Liver (tissue), 3 donors: ENCODE measurements around the gene CIC.

Source experiments
- RAD21 ChIP-seq, 2 donors: IDR thresholded peaks; 2 replicates each; pipeline ENCODE4 v1.6.1; 2016; ENCODE audit warnings: antibody characterized with exemption in 2 of 2, mild to moderate bottlenecking in 2 of 2
- TF ChIP-seq, protein P1 (sequence below): fragments of 150-350 bp; IDR thresholded peaks from 2 replicates; pipeline ENCODE4 v1.5.1; 2017; ENCODE audit warnings: improper control_type of control experiment, low read depth, low read length; ENCODE audit not compliant: missing input control
- TF ChIP-seq, protein P2 (sequence below): IDR thresholded peaks from 2 replicates; pipeline ENCODE4 v1.6.1; 2016; ENCODE audit warnings: antibody characterized with exemption
- TF ChIP-seq, protein P3 (sequence below): IDR thresholded peaks from 2 replicates; pipeline ENCODE4 v1.6.1; 2016; ENCODE audit warnings: antibody characterized with exemption, mild to moderate bottlenecking
- TF ChIP-seq, protein P4 (sequence below): IDR thresholded peaks from 2 replicates; pipeline ENCODE4 v1.6.1; 2016; ENCODE audit warnings: antibody characterized with exemption
- donor health status: healthy.
- donor health status: healthy.

DNA sequence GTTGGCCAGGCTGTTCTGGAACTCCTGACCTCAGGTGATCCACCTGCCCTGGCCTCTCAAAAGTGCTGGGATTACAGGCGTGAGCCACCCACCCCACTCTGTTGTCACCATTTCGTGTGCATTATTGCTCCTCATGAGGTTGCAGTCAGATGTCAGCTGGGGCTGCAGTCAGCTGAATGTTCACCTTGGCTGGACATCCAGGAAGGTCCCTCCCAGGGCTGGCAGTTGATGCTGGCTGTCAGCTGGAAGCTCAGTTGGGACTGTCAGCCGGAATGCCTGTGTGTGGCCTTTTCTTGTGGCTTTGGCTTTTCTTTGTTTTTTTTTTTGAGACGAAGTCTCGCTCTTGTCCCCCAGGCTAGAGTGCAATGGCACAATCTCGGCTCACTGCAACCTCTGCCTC, 63.0 kb downstream of the CIC start:
- TF ChIP-seq, protein P1, sequence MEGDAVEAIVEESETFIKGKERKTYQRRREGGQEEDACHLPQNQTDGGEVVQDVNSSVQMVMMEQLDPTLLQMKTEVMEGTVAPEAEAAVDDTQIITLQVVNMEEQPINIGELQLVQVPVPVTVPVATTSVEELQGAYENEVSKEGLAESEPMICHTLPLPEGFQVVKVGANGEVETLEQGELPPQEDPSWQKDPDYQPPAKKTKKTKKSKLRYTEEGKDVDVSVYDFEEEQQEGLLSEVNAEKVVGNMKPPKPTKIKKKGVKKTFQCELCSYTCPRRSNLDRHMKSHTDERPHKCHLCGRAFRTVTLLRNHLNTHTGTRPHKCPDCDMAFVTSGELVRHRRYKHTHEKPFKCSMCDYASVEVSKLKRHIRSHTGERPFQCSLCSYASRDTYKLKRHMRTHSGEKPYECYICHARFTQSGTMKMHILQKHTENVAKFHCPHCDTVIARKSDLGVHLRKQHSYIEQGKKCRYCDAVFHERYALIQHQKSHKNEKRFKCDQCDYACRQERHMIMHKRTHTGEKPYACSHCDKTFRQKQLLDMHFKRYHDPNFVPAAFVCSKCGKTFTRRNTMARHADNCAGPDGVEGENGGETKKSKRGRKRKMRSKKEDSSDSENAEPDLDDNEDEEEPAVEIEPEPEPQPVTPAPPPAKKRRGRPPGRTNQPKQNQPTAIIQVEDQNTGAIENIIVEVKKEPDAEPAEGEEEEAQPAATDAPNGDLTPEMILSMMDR, result no peak
- TF ChIP-seq, protein P2, sequence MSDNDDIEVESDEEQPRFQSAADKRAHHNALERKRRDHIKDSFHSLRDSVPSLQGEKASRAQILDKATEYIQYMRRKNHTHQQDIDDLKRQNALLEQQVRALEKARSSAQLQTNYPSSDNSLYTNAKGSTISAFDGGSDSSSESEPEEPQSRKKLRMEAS, result no peak
- TF ChIP-seq, protein P3, sequence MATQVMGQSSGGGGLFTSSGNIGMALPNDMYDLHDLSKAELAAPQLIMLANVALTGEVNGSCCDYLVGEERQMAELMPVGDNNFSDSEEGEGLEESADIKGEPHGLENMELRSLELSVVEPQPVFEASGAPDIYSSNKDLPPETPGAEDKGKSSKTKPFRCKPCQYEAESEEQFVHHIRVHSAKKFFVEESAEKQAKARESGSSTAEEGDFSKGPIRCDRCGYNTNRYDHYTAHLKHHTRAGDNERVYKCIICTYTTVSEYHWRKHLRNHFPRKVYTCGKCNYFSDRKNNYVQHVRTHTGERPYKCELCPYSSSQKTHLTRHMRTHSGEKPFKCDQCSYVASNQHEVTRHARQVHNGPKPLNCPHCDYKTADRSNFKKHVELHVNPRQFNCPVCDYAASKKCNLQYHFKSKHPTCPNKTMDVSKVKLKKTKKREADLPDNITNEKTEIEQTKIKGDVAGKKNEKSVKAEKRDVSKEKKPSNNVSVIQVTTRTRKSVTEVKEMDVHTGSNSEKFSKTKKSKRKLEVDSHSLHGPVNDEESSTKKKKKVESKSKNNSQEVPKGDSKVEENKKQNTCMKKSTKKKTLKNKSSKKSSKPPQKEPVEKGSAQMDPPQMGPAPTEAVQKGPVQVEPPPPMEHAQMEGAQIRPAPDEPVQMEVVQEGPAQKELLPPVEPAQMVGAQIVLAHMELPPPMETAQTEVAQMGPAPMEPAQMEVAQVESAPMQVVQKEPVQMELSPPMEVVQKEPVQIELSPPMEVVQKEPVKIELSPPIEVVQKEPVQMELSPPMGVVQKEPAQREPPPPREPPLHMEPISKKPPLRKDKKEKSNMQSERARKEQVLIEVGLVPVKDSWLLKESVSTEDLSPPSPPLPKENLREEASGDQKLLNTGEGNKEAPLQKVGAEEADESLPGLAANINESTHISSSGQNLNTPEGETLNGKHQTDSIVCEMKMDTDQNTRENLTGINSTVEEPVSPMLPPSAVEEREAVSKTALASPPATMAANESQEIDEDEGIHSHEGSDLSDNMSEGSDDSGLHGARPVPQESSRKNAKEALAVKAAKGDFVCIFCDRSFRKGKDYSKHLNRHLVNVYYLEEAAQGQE, result no peak
- TF ChIP-seq RAD21 (IDR thresholded peaks at IDR 0.05), result no peak
- TF ChIP-seq, protein P4, sequence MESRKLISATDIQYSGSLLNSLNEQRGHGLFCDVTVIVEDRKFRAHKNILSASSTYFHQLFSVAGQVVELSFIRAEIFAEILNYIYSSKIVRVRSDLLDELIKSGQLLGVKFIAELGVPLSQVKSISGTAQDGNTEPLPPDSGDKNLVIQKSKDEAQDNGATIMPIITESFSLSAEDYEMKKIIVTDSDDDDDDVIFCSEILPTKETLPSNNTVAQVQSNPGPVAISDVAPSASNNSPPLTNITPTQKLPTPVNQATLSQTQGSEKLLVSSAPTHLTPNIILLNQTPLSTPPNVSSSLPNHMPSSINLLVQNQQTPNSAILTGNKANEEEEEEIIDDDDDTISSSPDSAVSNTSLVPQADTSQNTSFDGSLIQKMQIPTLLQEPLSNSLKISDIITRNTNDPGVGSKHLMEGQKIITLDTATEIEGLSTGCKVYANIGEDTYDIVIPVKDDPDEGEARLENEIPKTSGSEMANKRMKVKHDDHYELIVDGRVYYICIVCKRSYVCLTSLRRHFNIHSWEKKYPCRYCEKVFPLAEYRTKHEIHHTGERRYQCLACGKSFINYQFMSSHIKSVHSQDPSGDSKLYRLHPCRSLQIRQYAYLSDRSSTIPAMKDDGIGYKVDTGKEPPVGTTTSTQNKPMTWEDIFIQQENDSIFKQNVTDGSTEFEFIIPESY, result no peak
